ENCODE results near the gene SGK1. TPM values are rescaled to one million over a fixed set of nuclear protein-coding genes. Genes with fewer than 3 reads are reported as not detected.

The SGK1 gene
- polyA plus RNA-seq, 1 of the 3 experiments (the other 2 are of a cell fraction), result 440 TPM

DNA sequence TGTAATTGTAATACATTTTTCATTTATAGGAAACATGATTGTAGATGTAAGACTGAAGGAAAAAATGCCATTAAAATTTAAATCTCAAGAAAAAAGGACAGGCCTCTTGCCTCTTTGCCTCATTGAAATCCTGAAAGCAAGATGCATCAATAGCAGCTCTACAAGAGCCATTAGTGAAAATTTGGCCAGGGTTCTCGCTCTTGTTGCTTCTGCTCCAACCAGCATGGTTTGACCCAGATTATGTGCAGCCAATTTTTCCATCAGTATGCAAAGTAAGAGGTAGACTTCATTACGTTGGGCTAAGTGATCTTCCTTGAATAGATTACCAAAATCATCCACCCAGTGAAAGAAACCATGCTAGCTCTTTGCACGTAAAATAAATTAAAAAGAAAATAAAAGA is 106.6 kb downstream of the SGK1 start:
- H3F3A ChIP-seq (replicated peaks; ENCODE audit: insufficient read depth), result no peaks in the 10 kb centered on the region
- ChIA-PET CTCF (no interaction called here), POLR2A (no interaction called here)
- H3K4me3 ChIP-seq (ENCODE audit: low read depth in 2 of 2, low read length in 1 of 2), result no peak overlapping the region
- no peaks in the 10 kb centered on the region for H3K9me2 ChIP-seq
- no peaks in the 10 kb centered on the region for H3K9me3 ChIP-seq
- WGBS (ENCODE audit: low lambda C conversion rate), result 90% methylated on average over 3 of the region's 3 CpGs
- DNase-seq, result no peak
- H2AFZ ChIP-seq (ENCODE audit: low read depth), result no peak overlapping the region; the same call in 1 of the 2 replicates
- no peaks in the 10 kb centered on the region for H3K79me2 ChIP-seq (ENCODE audit: insufficient read depth)
- H3K27ac ChIP-seq (ENCODE audit: low read depth in 2 of 2, low read length in 1 of 2), result no peak overlapping the region
- TF ChIP-seq, protein P1, sequence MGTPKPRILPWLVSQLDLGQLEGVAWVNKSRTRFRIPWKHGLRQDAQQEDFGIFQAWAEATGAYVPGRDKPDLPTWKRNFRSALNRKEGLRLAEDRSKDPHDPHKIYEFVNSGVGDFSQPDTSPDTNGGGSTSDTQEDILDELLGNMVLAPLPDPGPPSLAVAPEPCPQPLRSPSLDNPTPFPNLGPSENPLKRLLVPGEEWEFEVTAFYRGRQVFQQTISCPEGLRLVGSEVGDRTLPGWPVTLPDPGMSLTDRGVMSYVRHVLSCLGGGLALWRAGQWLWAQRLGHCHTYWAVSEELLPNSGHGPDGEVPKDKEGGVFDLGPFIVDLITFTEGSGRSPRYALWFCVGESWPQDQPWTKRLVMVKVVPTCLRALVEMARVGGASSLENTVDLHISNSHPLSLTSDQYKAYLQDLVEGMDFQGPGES (IDR thresholded peaks at IDR 0.05; ENCODE audit: low read depth, low read length), result no peak
- no peak for TF ChIP-seq RXRA (IDR thresholded peaks at IDR 0.05; ENCODE audit: borderline replicate concordance, low read depth)
- TF ChIP-seq PBX3 (IDR thresholded peaks at IDR 0.05), result no peak
- no peak for TF ChIP-seq EZH2phosphoT487 (IDR thresholded peaks at IDR 0.05; ENCODE audit: borderline replicate concordance, low read depth)
- TF ChIP-seq GATA2 (CRISPR knock-in tag; IDR thresholded peaks at IDR 0.05), result no peak
- TF ChIP-seq EP300 (IDR thresholded peaks at IDR 0.05; ENCODE audit: borderline replicate concordance in 1 of 2, low read depth in 1 of 2, low read length in 1 of 2), result no peak
- no peak for TF ChIP-seq CHD2 (IDR thresholded peaks at IDR 0.05; ENCODE audit: low read length, partially characterized antibody)
- TF ChIP-seq, protein P2, sequence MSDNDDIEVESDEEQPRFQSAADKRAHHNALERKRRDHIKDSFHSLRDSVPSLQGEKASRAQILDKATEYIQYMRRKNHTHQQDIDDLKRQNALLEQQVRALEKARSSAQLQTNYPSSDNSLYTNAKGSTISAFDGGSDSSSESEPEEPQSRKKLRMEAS (IDR thresholded peaks at IDR 0.05; ENCODE audit: low read depth), result no peak
- TF ChIP-seq SIN3A (IDR thresholded peaks at IDR 0.05; ENCODE audit: borderline replicate concordance, low read depth, low read length), result no peak
- no peak for TF ChIP-seq ELF1 (IDR thresholded peaks at IDR 0.05)
- no peak for TF ChIP-seq RFX5 (IDR thresholded peaks at IDR 0.05; ENCODE audit: low read length)
- TF ChIP-seq FOSL2 (IDR thresholded peaks at IDR 0.05; ENCODE audit: borderline replicate concordance, low read depth), result no peak
- TF ChIP-seq, protein P3, sequence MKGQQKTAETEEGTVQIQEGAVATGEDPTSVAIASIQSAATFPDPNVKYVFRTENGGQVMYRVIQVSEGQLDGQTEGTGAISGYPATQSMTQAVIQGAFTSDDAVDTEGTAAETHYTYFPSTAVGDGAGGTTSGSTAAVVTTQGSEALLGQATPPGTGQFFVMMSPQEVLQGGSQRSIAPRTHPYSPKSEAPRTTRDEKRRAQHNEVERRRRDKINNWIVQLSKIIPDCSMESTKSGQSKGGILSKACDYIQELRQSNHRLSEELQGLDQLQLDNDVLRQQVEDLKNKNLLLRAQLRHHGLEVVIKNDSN (IDR thresholded peaks at IDR 0.05; ENCODE audit: borderline replicate concordance, low read depth), result no peak
- no peaks in the 10 kb centered on the region for H3K4me1 ChIP-seq (ENCODE audit: control insufficient read depth in 1 of 2, insufficient read depth in 2 of 2, low read depth in 1 of 2, low read length in 1 of 2)
- no peaks in the 10 kb centered on the region for H4K20me1 ChIP-seq (ENCODE audit: insufficient read depth)
- no peaks in the 10 kb centered on the region for H3K27me3 ChIP-seq (ENCODE audit: insufficient read depth)
- no peak overlapping the region for H3K4me2 ChIP-seq
- H3K36me3 ChIP-seq (replicated peaks in 1 of 2; ENCODE audit: control insufficient read depth in 1 of 2, insufficient read depth in 2 of 2, low read length in 1 of 2), result no peaks in the 10 kb centered on the region
- no peak overlapping the region for H3K9ac ChIP-seq

- Histone ChIP-seq H3K27ac (ENCODE audit: low read depth in 2 of 2, low read length in 1 of 2) (no peak overlapping the region), H3K9ac (no peak overlapping the region), H3F3A (replicated peaks; ENCODE audit: insufficient read depth) (no peaks in the 10 kb centered on the region), H3K79me2 (ENCODE audit: insufficient read depth) (no peaks in the 10 kb centered on the region), H4K20me1 (ENCODE audit: insufficient read depth) (no peaks in the 10 kb centered on the region), H2AFZ (ENCODE audit: low read depth) (no peak overlapping the region), H3K27me3 (ENCODE audit: insufficient read depth) (no peaks in the 10 kb centered on the region), H3K9me2 (no peaks in the 10 kb centered on the region), H3K9me3 (no peaks in the 10 kb centered on the region), H3K36me3 (replicated peaks in 1 of 2; ENCODE audit: control insufficient read depth in 1 of 2, insufficient read depth in 2 of 2, low read length in 1 of 2) (no peaks in the 10 kb centered on the region), H3K4me3 (ENCODE audit: low read depth in 2 of 2, low read length in 1 of 2) (no peak overlapping the region), H3K4me1 (ENCODE audit: control insufficient read depth in 1 of 2, insufficient read depth in 2 of 2, low read depth in 1 of 2, low read length in 1 of 2) (no peaks in the 10 kb centered on the region), H3K4me2 (no peak overlapping the region)
- ChIA-PET POLR2A (no interaction called here), CTCF (no interaction called here)
- 98% methylated on average over 4 of the region's 4 CpGs for whole genome bisulfite sequencing (ENCODE audit: low lambda C conversion rate)
- no peak for DNase-seq
- TF ChIP-seq NFIC (IDR thresholded peaks at IDR 0.05; ENCODE audit: borderline replicate concordance), result no peak
- no peak for TF ChIP-seq TEAD4 (IDR thresholded peaks at IDR 0.05; ENCODE audit: borderline replicate concordance, insufficient read depth)
- TF ChIP-seq ZBTB33 (IDR thresholded peaks at IDR 0.05; ENCODE audit: borderline replicate concordance, low read depth), result no peak
- no peak for TF ChIP-seq CHD2 (IDR thresholded peaks at IDR 0.05; ENCODE audit: low read length, partially characterized antibody)
- no peak for TF ChIP-seq ELF1 (IDR thresholded peaks at IDR 0.05)
- TF ChIP-seq USF2 (IDR thresholded peaks at IDR 0.05; ENCODE audit: borderline replicate concordance, low read depth, low read length), result no peak
- no peak for TF ChIP-seq TCF12 (IDR thresholded peaks at IDR 0.05)
- TF ChIP-seq, protein P2 (IDR thresholded peaks at IDR 0.05; ENCODE audit: low read depth), result no peak
- TF ChIP-seq RXRA (IDR thresholded peaks at IDR 0.05; ENCODE audit: borderline replicate concordance, low read depth), result no peak
- no peak for TF ChIP-seq RCOR1 (IDR thresholded peaks at IDR 0.05; ENCODE audit: low read length)
- TF ChIP-seq SMC3 (IDR thresholded peaks at IDR 0.05; ENCODE audit: low read depth, low read length), result no peak
Observed at GRCh38 chr6:134207421-134207820, 110.5 kb downstream of the SGK1 start.

Data from SK-N-SH (cell line).